GM12878 (cell line): ENCODE results near the gene GRM7. TPM values are rescaled to one million over a fixed set of nuclear protein-coding genes. Genes with fewer than 3 reads are reported as not detected.

ENCODE experiments used
- ATAC-seq: fragments of 200-7000 bp; cut with Tn5 transposase; 3 replicates; pipeline ENCODE4 v1.9.1; 2020; ENCODE audit warnings: mild to moderate bottlenecking, moderate library complexity
- BruUV-seq: library from RNA; stranded (reverse); fragments of 400-500 nt; replicated peaks from 2 replicates; lab custom pipeline; 2021; lab: Mats Ljungman, UMichigan
- CTCF ChIA-PET: fragments of 300-600 bp; sonication (Branson Sonifier 250); formaldehyde crosslinking; extraction: SDS; loops from one replicate; lab custom pipeline; 2021; ENCODE audit warnings: inconsistent platforms; lab: Yijun Ruan, JAX
- POLR2A ChIA-PET: fragments of 350-600 bp; formaldehyde crosslinking; extraction: SDS; loops from one replicate; lab custom pipeline; 2021; ENCODE audit warnings: inconsistent platforms; lab: Charles Lee
- RAD21 ChIA-PET: fragments of 300-600 bp; sonication (Branson Sonifier 250); formaldehyde crosslinking; loops from one replicate; lab custom pipeline; 2023; ENCODE audit warnings: antibody characterized with exemption; ENCODE audit not compliant: unreplicated experiment; lab: Charles Lee
- SMC1A ChIA-PET: fragments of 300-600 bp; sonication (Branson Sonifier 250); formaldehyde crosslinking; loops from one replicate; lab custom pipeline; 2023; ENCODE audit not compliant: unreplicated experiment, uncharacterized antibody; lab: Charles Lee
- DNase-seq: peaks from one replicate; pipeline ENCODE4 v3.0.0-alpha.2; 2011; ENCODE audit warnings: low read depth, low spot score
- FAIRE-seq: peaks from 3 replicates; lab custom pipeline; 2011; peaks lifted over from hg19 to GRCh38; lab: Jason Lieb, UNC
- H2AFZ ChIP-seq: 2 replicates; pipeline ENCODE4 v1.6.0; 2011; ENCODE audit warnings: low read depth, low read length, control low read depth; ENCODE audit not compliant: control insufficient read depth
- H3K27ac ChIP-seq: 2 replicates; pipeline ENCODE4 v1.5.1; 2011; ENCODE audit warnings: control low read depth; ENCODE audit not compliant: control insufficient read depth, insufficient read depth
- H3K27me3 ChIP-seq, 2 experiments: replicated peaks in 1 of 2; 2 replicates each; pipeline versions ENCODE4 v1.6.0 to v1.6.1; 2011; ENCODE audit warnings: low read length in 1 of 2; ENCODE audit not compliant: control insufficient read depth in 2 of 2, insufficient read depth in 2 of 2
- H3K36me3 ChIP-seq, 2 experiments: 2 replicates each; pipeline ENCODE4 v1.5.1; 2011; ENCODE audit warnings: low read length in 1 of 2; ENCODE audit not compliant: control insufficient read depth in 2 of 2, insufficient read depth in 2 of 2
- H3K4me1 ChIP-seq: 2 replicates; pipeline ENCODE4 v1.6.1; 2011; ENCODE audit warnings: mild to moderate bottlenecking, low read length, moderate library complexity, mixed read lengths; ENCODE audit not compliant: control insufficient read depth, insufficient read depth
- H3K4me2 ChIP-seq: 2 replicates; pipeline ENCODE4 v1.6.0; 2011; ENCODE audit warnings: control low read depth; ENCODE audit not compliant: control insufficient read depth, insufficient read depth
- H3K4me3 ChIP-seq: fragments of 200-600 bp; sonication (generic); 2 replicates; pipeline ENCODE4 v1.5.1; 2016
- H3K79me2 ChIP-seq: 2 replicates; pipeline ENCODE4 v1.6.0; 2011; ENCODE audit warnings: low read length; ENCODE audit not compliant: control insufficient read depth, insufficient read depth
- H3K9ac ChIP-seq: 2 replicates; pipeline ENCODE4 v1.8.0; 2011; ENCODE audit warnings: low read length, control low read depth, mixed read lengths; ENCODE audit not compliant: control insufficient read depth, insufficient read depth
- H3K9me3 ChIP-seq: replicated peaks from 3 replicates; pipeline ENCODE4 v1.5.1; 2011; ENCODE audit warnings: mild to moderate bottlenecking, low read length; ENCODE audit not compliant: control insufficient read depth, insufficient read depth
- H4K20me1 ChIP-seq: 2 replicates; pipeline ENCODE4 v1.6.0; 2011; ENCODE audit not compliant: control insufficient read depth, insufficient read depth
- BHLHE40 ChIP-seq, 2 experiments: fragments of 450-650 bp in 1 of 2; IDR thresholded peaks; 2 replicates each; pipeline ENCODE4 v1.6.1; 2011 to 2017; ENCODE audit warnings: low read depth in 2 of 2, borderline replicate concordance in 1 of 2, improper control_type of control experiment in 1 of 2, low read length in 1 of 2, mild to moderate bottlenecking in 1 of 2
- GABPA ChIP-seq: IDR thresholded peaks from 2 replicates; pipeline ENCODE4 v1.6.1; 2014; ENCODE audit warnings: antibody characterized with exemption, low read depth, mild to moderate bottlenecking, inconsistent platforms
- HDAC6 ChIP-seq: fragments of 200-600 bp; sonication (generic); IDR thresholded peaks from one replicate; pipeline ENCODE4 v1.8.0; 2017; ENCODE audit warnings: antibody characterized with exemption; ENCODE audit not compliant: unreplicated experiment
- JUND ChIP-seq: IDR thresholded peaks from 2 replicates; pipeline ENCODE4 v1.6.1; 2012; ENCODE audit warnings: low read depth, mild to moderate bottlenecking, low read length, improper control_type of control experiment, moderate library complexity
- KDM1A ChIP-seq: fragments of 200-600 bp; sonication (generic); IDR thresholded peaks from 2 replicates; pipeline ENCODE4 v1.6.1; 2016; ENCODE audit warnings: borderline replicate concordance
- MTA2 ChIP-seq: fragments of 450-650 bp; IDR thresholded peaks from 2 replicates; pipeline ENCODE4 v1.6.1; 2016; ENCODE audit warnings: low read depth, mild to moderate bottlenecking, moderate library complexity
- MTA3 ChIP-seq: IDR thresholded peaks from 2 replicates; pipeline ENCODE4 v1.6.1; 2012; ENCODE audit warnings: low read length, inconsistent platforms, borderline replicate concordance
- NR2F1 ChIP-seq: fragments of 450-650 bp; conservative IDR thresholded peaks from 2 replicates; pipeline ENCODE4 v1.6.1; 2017; ENCODE audit warnings: mild to moderate bottlenecking
- PAX5 ChIP-seq: IDR thresholded peaks from 2 replicates; pipeline ENCODE4 v1.6.1; 2011; ENCODE audit warnings: low read depth, low read length, borderline replicate concordance
- POLR2AphosphoS5 ChIP-seq: IDR thresholded peaks from 2 replicates; pipeline ENCODE4 v1.6.1; 2011; ENCODE audit warnings: mild to moderate bottlenecking, low read length, inconsistent platforms
- PRDM15 ChIP-seq: fragments of 450-650 bp; formaldehyde crosslinking; IDR thresholded peaks from 2 replicates; pipeline ENCODE4 v1.4.0; 2020; ENCODE audit warnings: mild to moderate bottlenecking, moderate library complexity
- RFX5 ChIP-seq: IDR thresholded peaks from 2 replicates; pipeline ENCODE4 v1.6.1; 2011; ENCODE audit warnings: low read depth, low read length, improper control_type of control experiment
- ZNF24 ChIP-seq: fragments of 450-650 bp; IDR thresholded peaks from 2 replicates; pipeline ENCODE4 v1.6.1; 2017; ENCODE audit warnings: antibody characterized with exemption, mild to moderate bottlenecking
- ZNF274 ChIP-seq: IDR thresholded peaks from one replicate; pipeline ENCODE4 v1.8.0; 2011; ENCODE audit not compliant: insufficient read length, insufficient read depth
- WGBS: methylation state at CpG from one replicate; pipeline ENCODE4 v1.1.6; 2016; ENCODE audit warnings: low lambda C conversion rate; ENCODE audit not compliant: insufficient replicate concordance, insufficient coverage; ENCODE audit errors: missing lambda C conversion rate; 5-methylcytosine and 5-hydroxymethylcytosine counted together
- in situ Hi-C: fragments of 300-500 bp; cut with MboI; formaldehyde crosslinking; loops from 9 replicates; pipeline ENCODE4 v1.14.3; 2018; ENCODE audit warnings: mixed read lengths
- intact Hi-C: fragments of 100-400 bp; cut with micrococcal nuclease; formaldehyde crosslinking; loops from one replicate; pipeline ENCODE4 v1.14.2; 2022; ENCODE audit not compliant: unreplicated experiment
- polyA plus RNA-seq, 11 experiments: library from polyadenylated mRNA; depleted of rRNA in 4 of 11; unstranded in 6 of 11; stranded (reverse) in 5 of 11; fragments of >200 nt; fragmentation: Nextera tagmentation in 4 of 11; fragmentation: Illumina TruSeq in 1 of 11; extraction: Ambion mirVana in 4 of 11; extraction: Trizol in 1 of 11; gene quantifications; 1 replicate in 1 of 11; 2 replicates in 10 of 11; pipeline versions ENCODE4 v1.2.1 to v1.2.3, GENCODE V29; 2011 to 2016; ENCODE audit warnings: inconsistent platforms in 2 of 11, missing spikeins in 2 of 11, low read depth in 1 of 11
- total RNA-seq, 4 experiments: library from RNA; depleted of rRNA in 3 of 4; stranded (reverse); fragments of >200 nt in 3 of 4; fragmentation: Illumina TruSeq in 1 of 4; extraction: Trizol in 1 of 4; gene quantifications; 2 replicates each; pipeline versions ENCODE4 v1.2.1 to v1.2.3, GENCODE V29; 2013 to 2021
- TF ChIP-seq, protein P1 (sequence below): IDR thresholded peaks from 2 replicates; pipeline ENCODE4 v1.6.1; 2012; ENCODE audit warnings: mild to moderate bottlenecking, low read depth, low read length
- TF ChIP-seq, protein P2 (sequence below): IDR thresholded peaks from 2 replicates; pipeline ENCODE4 v1.6.1; 2011; ENCODE audit warnings: low read depth, mild to moderate bottlenecking, low read length, moderate library complexity, borderline replicate concordance; ENCODE audit errors: extremely low read depth
- TF ChIP-seq, protein P3 (sequence below): IDR thresholded peaks from 2 replicates; pipeline ENCODE4 v1.6.1; 2011; ENCODE audit warnings: borderline replicate concordance, low read depth, mild to moderate bottlenecking, moderate library complexity, low read length; ENCODE audit not compliant: insufficient read depth, poor library complexity, severe bottlenecking

Gene GRM7
- total and polyA plus RNA-seq, 10 of the 15 experiments (the other 5 are each of a cell fraction or from before 2014, with no cell fraction given): not detected

DNA sequence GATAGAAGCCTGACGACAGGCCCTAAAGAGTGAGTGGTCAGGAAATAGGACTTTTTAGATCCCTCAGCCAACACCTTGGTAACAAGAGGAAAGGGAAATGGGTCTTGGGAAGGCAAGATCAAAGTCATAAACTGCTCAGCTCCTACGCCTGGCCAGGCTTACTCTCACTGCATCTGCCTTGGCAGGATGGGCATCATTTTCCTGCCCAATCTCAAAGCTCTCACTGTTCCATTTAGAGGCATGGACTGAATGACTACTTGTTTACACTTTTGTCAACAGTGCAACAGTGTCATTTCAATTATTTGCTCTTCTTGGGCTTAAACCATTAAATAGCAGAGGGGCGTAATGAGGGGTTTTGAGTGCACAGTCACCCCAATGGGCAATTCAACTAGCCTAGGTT, 808.7 kb downstream of the GRM7 start:
- DNase-seq (no peak), FAIRE-seq (no peak), ATAC-seq (no peak)
- no peak overlapping the region for H3K4me2 ChIP-seq
- WGBS: 8% methylated on average over 3 of the region's 3 CpGs
- no peaks in the 10 kb centered on the region for H3K9me3 ChIP-seq
- ChIA-PET RAD21 (no interaction called here), CTCF (no interaction called here), SMC1A (interaction anchor here (1.6 kb wide), 1 partner anchor 11 kb away, joined by 3 read pairs; no protein-coding TSS in a partner anchor), POLR2A (no interaction called here)
- H4K20me1 ChIP-seq: no peaks in the 10 kb centered on the region
- BruUV-seq: no TSS peak
- in situ Hi-C loops (no loop called here), intact Hi-C loops (no loop called here)
- H3K4me1 ChIP-seq: no peaks in the 10 kb centered on the region
- no peak overlapping the region for H3K27ac ChIP-seq
- H3K9ac ChIP-seq: no peak overlapping the region
- H3K4me3 ChIP-seq: no peak overlapping the region
- no peaks in the 10 kb centered on the region for H3K79me2 ChIP-seq
- H3K36me3 ChIP-seq: no peaks in the 10 kb centered on the region
- no peak overlapping the region for H2AFZ ChIP-seq
- H3K27me3 ChIP-seq: no peaks in the 10 kb centered on the region
- TF ChIP-seq ZNF274 (no peak), GABPA (no peak), PRDM15 (no peak), HDAC6 (no peak), BHLHE40 (IDR thresholded peaks at IDR 0.05; ENCODE audit: borderline replicate concordance in 1 of 2, low read depth in 2 of 2, low read length in 1 of 2) (no peak), POLR2AphosphoS5 (no peak), MTA2 (no peak), NR2F1 (no peak), ZNF24 (no peak), MTA3 (no peak), KDM1A (no peak), RFX5 (no peak), PAX5 (no peak), JUND (no peak)
- TF ChIP-seq, protein P1, sequence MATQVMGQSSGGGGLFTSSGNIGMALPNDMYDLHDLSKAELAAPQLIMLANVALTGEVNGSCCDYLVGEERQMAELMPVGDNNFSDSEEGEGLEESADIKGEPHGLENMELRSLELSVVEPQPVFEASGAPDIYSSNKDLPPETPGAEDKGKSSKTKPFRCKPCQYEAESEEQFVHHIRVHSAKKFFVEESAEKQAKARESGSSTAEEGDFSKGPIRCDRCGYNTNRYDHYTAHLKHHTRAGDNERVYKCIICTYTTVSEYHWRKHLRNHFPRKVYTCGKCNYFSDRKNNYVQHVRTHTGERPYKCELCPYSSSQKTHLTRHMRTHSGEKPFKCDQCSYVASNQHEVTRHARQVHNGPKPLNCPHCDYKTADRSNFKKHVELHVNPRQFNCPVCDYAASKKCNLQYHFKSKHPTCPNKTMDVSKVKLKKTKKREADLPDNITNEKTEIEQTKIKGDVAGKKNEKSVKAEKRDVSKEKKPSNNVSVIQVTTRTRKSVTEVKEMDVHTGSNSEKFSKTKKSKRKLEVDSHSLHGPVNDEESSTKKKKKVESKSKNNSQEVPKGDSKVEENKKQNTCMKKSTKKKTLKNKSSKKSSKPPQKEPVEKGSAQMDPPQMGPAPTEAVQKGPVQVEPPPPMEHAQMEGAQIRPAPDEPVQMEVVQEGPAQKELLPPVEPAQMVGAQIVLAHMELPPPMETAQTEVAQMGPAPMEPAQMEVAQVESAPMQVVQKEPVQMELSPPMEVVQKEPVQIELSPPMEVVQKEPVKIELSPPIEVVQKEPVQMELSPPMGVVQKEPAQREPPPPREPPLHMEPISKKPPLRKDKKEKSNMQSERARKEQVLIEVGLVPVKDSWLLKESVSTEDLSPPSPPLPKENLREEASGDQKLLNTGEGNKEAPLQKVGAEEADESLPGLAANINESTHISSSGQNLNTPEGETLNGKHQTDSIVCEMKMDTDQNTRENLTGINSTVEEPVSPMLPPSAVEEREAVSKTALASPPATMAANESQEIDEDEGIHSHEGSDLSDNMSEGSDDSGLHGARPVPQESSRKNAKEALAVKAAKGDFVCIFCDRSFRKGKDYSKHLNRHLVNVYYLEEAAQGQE: no peak
- TF ChIP-seq, protein P2, sequence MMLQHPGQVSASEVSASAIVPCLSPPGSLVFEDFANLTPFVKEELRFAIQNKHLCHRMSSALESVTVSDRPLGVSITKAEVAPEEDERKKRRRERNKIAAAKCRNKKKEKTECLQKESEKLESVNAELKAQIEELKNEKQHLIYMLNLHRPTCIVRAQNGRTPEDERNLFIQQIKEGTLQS: no peak
- TF ChIP-seq, protein P3, sequence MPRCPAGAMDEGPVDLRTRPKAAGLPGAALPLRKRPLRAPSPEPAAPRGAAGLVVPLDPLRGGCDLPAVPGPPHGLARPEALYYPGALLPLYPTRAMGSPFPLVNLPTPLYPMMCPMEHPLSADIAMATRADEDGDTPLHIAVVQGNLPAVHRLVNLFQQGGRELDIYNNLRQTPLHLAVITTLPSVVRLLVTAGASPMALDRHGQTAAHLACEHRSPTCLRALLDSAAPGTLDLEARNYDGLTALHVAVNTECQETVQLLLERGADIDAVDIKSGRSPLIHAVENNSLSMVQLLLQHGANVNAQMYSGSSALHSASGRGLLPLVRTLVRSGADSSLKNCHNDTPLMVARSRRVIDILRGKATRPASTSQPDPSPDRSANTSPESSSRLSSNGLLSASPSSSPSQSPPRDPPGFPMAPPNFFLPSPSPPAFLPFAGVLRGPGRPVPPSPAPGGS: no peak
